Measurements from ENCODE around the gene HSD17B12.
A peak's percentile ranks its signal among the peaks of the same experiment; 100 is the strongest.

Gene HSD17B12

GRCh38 chr11:43898574-43898973 lies 218.0 kb downstream of the HSD17B12 start:
- TF ChIP-seq CTCF (conservative IDR thresholded peaks at IDR 0.05), result no peak
- no peak overlapping the region for H3K27ac ChIP-seq

DNA sequence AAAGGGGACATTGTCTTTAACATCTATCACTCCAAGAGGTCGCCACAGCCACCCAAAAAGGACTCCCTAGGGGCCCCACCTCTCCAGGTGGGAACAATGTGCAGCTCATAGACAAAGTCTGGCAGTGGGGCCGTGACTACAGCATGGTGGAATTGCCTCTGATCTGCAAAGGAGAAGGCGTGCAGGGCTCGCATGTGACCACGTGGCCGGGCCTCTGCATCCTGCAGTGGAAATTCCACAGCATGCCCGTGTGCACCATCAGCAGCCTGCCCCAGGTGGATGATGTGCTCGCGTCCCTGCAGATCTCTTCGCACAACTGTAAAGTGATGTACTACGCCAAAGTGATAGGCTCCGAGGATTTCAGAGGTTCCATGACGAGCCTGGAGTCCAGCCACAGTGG lies 218.6 kb downstream of the HSD17B12 start:
- H3K27ac ChIP-seq, result no peak overlapping the region

GRCh38 chr11:43901551-43901950 lies 221.0 kb downstream of the HSD17B12 start:
- TF ChIP-seq CTCF (conservative IDR thresholded peaks at IDR 0.05), result no peak
- no peak overlapping the region for H3K27ac ChIP-seq

More for the DNA sequence above, 218.6 kb downstream of the HSD17B12 start:
- no peak for TF ChIP-seq CTCF (conservative IDR thresholded peaks at IDR 0.05)

GRCh38 chr11:43903078-43903477 lies 222.5 kb downstream of the HSD17B12 start:
- peak overlapping the region; percentile 20; the same call in 1 of the 2 replicates for H3K27ac ChIP-seq
- no peak for TF ChIP-seq CTCF (conservative IDR thresholded peaks at IDR 0.05)

DNA sequence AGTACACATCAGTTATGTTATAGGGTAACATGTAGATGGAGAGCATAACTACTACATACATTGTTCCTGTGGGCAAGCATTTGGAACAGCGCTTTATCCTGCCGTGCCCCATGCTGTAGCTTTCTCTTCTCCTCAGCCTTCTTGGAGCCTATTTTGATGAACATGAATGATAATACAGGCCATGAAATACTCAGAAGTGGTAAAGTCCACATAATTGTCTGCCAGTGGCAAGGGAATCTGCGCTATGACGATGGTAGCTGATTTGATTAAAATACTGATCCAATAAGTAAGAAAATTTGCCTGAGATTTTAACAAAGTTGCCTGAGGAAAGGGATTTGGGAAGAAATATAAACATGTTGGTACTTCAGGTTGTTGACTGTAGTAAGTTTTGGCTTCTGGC lies 223.4 kb downstream of the HSD17B12 start:
- H3K27ac ChIP-seq, result 0 out of 2 replicates have a peak overlapping the region, but pooled peaks have one; percentile 20
- TF ChIP-seq CTCF (conservative IDR thresholded peaks at IDR 0.05), result no peak

- no peak overlapping the region for H3K27ac ChIP-seq
- TF ChIP-seq CTCF (conservative IDR thresholded peaks at IDR 0.05), result no peak
Observed at GRCh38 chr11:43904742-43905535, 224.4 kb downstream of the HSD17B12 start.

DNA sequence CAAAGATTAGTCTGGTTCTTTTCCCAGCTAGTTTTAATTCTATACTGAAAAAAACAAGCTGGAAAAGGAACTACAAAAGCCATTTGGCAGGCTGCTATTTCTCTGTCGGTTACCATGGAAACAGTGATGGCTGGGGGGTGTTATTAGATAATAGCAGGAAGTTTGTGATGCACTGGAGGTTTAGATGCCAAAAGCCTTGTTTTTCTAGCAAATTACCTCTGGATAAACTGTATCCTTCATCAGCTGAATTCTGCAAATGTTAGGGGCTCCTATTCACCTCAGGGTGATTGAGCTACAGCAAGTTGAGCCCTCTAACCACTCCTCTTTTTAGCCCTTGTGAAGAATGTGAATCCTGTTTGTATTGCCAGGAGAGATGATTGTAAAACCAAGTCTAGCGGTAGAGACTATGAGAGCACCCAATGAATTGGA lies 225.3 kb downstream of the HSD17B12 start:
- H3K27ac ChIP-seq, result no peak overlapping the region
- TF ChIP-seq CTCF (conservative IDR thresholded peaks at IDR 0.05), result no peak
